CD8-positive, alpha-beta memory T cell (primary cell): ENCODE results near the gene PSMD1. TPM values are rescaled to one million over a fixed set of nuclear protein-coding genes. Genes with fewer than 3 reads are reported as not detected.

Source experiments
- CTCF ChIA-PET: fragments of 350-600 bp; sonication (Branson Sonifier 250); formaldehyde crosslinking; loops from one replicate; lab custom pipeline; 2021; ENCODE audit warnings: antibody characterized with exemption; lab: Charles Lee
- POLR2A ChIA-PET: fragments of 350-600 bp; sonication (Branson Sonifier 250); formaldehyde crosslinking; loops from one replicate; lab custom pipeline; 2021; ENCODE audit warnings: antibody characterized with exemption; lab: Charles Lee
- DNase-seq, 5 donors: peaks; one replicate each; pipeline versions ENCODE4 v3.0.0 to v3.0.0-alpha.2; 2020 to 2022; ENCODE audit warnings: mixed read lengths in 1 of 5
- H3K27ac ChIP-seq: one replicate; pipeline ENCODE4 v1.7.0; 2013; ENCODE audit warnings: low read depth, mild to moderate bottlenecking, low read length, moderate library complexity
- H3K27me3 ChIP-seq: 2 replicates; pipeline ENCODE4 v1.7.0; 2013; ENCODE audit warnings: low read length, mild to moderate bottlenecking; ENCODE audit not compliant: insufficient read depth, poor library complexity, severe bottlenecking
- H3K36me3 ChIP-seq: 2 replicates; pipeline ENCODE4 v1.7.0; 2013; ENCODE audit warnings: mild to moderate bottlenecking, low read length, moderate library complexity; ENCODE audit not compliant: insufficient read depth
- H3K4me1 ChIP-seq: 2 replicates; pipeline ENCODE4 v1.7.0; 2013; ENCODE audit warnings: mild to moderate bottlenecking, low read length, moderate library complexity; ENCODE audit not compliant: insufficient read depth
- H3K4me3 ChIP-seq: 2 replicates; pipeline ENCODE4 v1.7.0; 2013; ENCODE audit warnings: mild to moderate bottlenecking, low read length
- H3K9me3 ChIP-seq: 2 replicates; pipeline ENCODE4 v1.7.0; 2013; ENCODE audit warnings: mild to moderate bottlenecking, low read length
- H3K27ac Mint-ChIP-seq, 8 donors: one replicate each; pipeline ENCODE4 v1.8.0; 2020 to 2021; ENCODE audit warnings: mixed read lengths in 8 of 8, mild to moderate bottlenecking in 6 of 8, inconsistent platforms in 3 of 8, moderate library complexity in 3 of 8
- H3K27me3 Mint-ChIP-seq, 2 donors: one replicate each; pipeline ENCODE4 v1.8.0; 2020 to 2021; ENCODE audit warnings: mixed read lengths in 2 of 2, mild to moderate bottlenecking in 1 of 2, moderate library complexity in 1 of 2
- H3K36me3 Mint-ChIP-seq, 3 donors: one replicate each; pipeline ENCODE4 v1.8.0; 2020 to 2021; ENCODE audit warnings: mixed read lengths in 3 of 3, inconsistent platforms in 1 of 3, mild to moderate bottlenecking in 1 of 3
- H3K4me1 Mint-ChIP-seq, 3 donors: one replicate each; pipeline ENCODE4 v1.8.0; 2020 to 2021; ENCODE audit warnings: mixed read lengths in 3 of 3, inconsistent platforms in 1 of 3, mild to moderate bottlenecking in 1 of 3
- H3K4me3 Mint-ChIP-seq, 7 donors: one replicate each; pipeline ENCODE4 v1.8.0; 2020 to 2021; ENCODE audit warnings: mixed read lengths in 7 of 7, mild to moderate bottlenecking in 6 of 7, moderate library complexity in 4 of 7, inconsistent platforms in 2 of 7
- H3K9me3 Mint-ChIP-seq, 5 donors: one replicate each; pipeline ENCODE4 v1.8.0; 2020 to 2022; ENCODE audit warnings: mixed read lengths in 5 of 5, mild to moderate bottlenecking in 3 of 5, moderate library complexity in 2 of 5, inconsistent platforms in 1 of 5
- polyA plus RNA-seq: library from polyadenylated mRNA; unstranded; fragments of 300-500 nt; fragmentation: Illumina TruSeq; gene quantifications from one replicate; pipeline ENCODE4 v1.2.3, GENCODE V29; 2021
- total RNA-seq, 2 experiments: library from RNA; stranded (reverse); gene quantifications; one replicate each; pipeline ENCODE4 v1.2.3, GENCODE V29; 2021

The PSMD1 gene
- total and polyA plus RNA-seq, 3 experiments from 2014 or later = 60.6 to 176 (median 164) TPM

GRCh38 chr2:231046916-231047273, 9.8 kb upstream of the PSMD1 start:
- H3K36me3 Mint-ChIP-seq = no peaks in the 10 kb centered on the region
- no peak overlapping the region for H3K4me3 Mint-ChIP-seq
- no peaks in the 10 kb centered on the region for H3K9me3 Mint-ChIP-seq
- H3K27ac Mint-ChIP-seq = no peak overlapping the region
- no peaks in the 10 kb centered on the region for H3K9me3 ChIP-seq
- peaks cover 10 to 34% of the 10 kb centered on the region in 2 donors for H3K27me3 Mint-ChIP-seq
- no peaks in the 10 kb centered on the region for H3K4me1 Mint-ChIP-seq
- H3K27ac ChIP-seq = no peak overlapping the region
- ChIA-PET POLR2A (no interaction called here), CTCF (no interaction called here)
- no peak for DNase-seq
- H3K4me3 ChIP-seq = no peak overlapping the region
- no peaks in the 10 kb centered on the region for H3K4me1 ChIP-seq
- no peaks in the 10 kb centered on the region for H3K27me3 ChIP-seq
- H3K36me3 ChIP-seq = no peaks in the 10 kb centered on the region

- no peak for DNase-seq
- peaks cover 5 to 30% of the 10 kb centered on the region in 2 donors for H3K27me3 Mint-ChIP-seq
- H3K27ac Mint-ChIP-seq = no peak overlapping the region
- Histone ChIP-seq H3K27ac (no peak overlapping the region), H3K4me3 (no peak overlapping the region), H3K36me3 (no peaks in the 10 kb centered on the region), H3K27me3 (no peaks in the 10 kb centered on the region), H3K9me3 (no peaks in the 10 kb centered on the region), H3K4me1 (peaks cover 3% of the 10 kb centered on the region)
- CTCF ChIA-PET = no interaction called here
- H3K9me3 Mint-ChIP-seq = no peaks in the 10 kb centered on the region
- no peak overlapping the region for H3K4me3 Mint-ChIP-seq
- H3K36me3 Mint-ChIP-seq = no peaks in the 10 kb centered on the region
- peaks cover 1 to 3% (median 3%) of the 10 kb centered on the region in 3 donors for H3K4me1 Mint-ChIP-seq
- POLR2A ChIA-PET = no interaction called here
Measured at GRCh38 chr2:231047274-231047922, 9.3 kb upstream of the PSMD1 start.

- ChIA-PET CTCF (no interaction called here), POLR2A (no interaction called here)
- Mint-ChIP-seq H3K27ac (no peak overlapping the region), H3K9me3 (no peaks in the 10 kb centered on the region), H3K36me3 (peaks cover 0 to 4% (median 0%) of the 10 kb centered on the region in 3 donors), H3K4me1 (peaks cover 8 to 12% (median 11%) of the 10 kb centered on the region in 3 donors), H3K4me3 (no peak overlapping the region), H3K27me3 (peaks cover 7 to 29% of the 10 kb centered on the region in 2 donors)
- Histone ChIP-seq H3K4me3 (no peak overlapping the region), H3K36me3 (no peaks in the 10 kb centered on the region), H3K27ac (no peak overlapping the region), H3K27me3 (no peaks in the 10 kb centered on the region), H3K4me1 (peaks cover 6% of the 10 kb centered on the region), H3K9me3 (no peaks in the 10 kb centered on the region)
- no peak for DNase-seq
Measured at GRCh38 chr2:231047923-231048915, 8.4 kb upstream of the PSMD1 start.

DNA sequence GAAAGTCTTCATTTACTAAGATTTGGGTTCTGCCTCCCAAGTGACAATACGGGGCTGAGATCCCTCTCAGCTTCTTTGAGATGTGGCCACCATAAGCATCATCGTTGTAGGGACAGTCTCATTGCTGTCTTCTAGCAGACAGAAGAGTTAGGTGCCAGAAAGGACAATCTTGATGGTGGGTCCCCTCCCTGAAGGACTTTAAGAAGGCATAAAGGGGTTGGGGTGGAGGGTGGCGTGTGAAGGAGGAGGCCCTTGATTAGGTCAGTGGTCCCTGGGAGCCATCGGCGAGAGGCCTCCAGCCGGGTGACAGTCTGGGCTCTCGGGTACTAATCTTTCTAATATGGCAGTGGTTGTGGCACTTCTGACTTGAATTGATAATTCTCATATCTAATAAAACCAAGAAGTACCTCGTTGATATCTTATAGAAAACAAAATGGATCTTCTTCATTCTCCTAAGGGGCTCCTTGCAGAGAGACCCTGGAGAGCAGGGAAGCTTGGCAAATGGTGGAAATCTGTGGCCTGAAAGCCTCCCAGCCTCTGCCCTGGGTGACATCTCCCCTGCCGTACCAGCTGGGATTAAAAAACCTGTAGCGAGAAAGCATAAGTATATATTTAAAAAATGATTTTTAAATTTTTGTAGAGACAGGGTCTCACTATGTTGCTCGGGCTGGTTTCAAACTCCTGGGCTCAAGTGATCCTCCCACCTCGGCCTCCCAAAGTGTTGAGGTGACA, 7.2 kb upstream of the PSMD1 start:
- Histone ChIP-seq H3K4me1 (peaks cover 9% of the 10 kb centered on the region), H3K36me3 (no peaks in the 10 kb centered on the region), H3K27me3 (no peaks in the 10 kb centered on the region), H3K4me3 (no peak overlapping the region), H3K9me3 (no peaks in the 10 kb centered on the region), H3K27ac (no peak overlapping the region)
- CTCF ChIA-PET = no interaction called here
- no peak overlapping the region for H3K4me3 Mint-ChIP-seq
- peaks cover 17 to 20% (median 20%) of the 10 kb centered on the region in 3 donors for H3K4me1 Mint-ChIP-seq
- peaks cover 0 to 4% (median 0%) of the 10 kb centered on the region in 3 donors for H3K36me3 Mint-ChIP-seq
- peak overlapping the region in 1 of 8 donors; percentile 5 for H3K27ac Mint-ChIP-seq
- H3K9me3 Mint-ChIP-seq = no peaks in the 10 kb centered on the region
- no peak for DNase-seq
- POLR2A ChIA-PET = no interaction called here
- peaks cover 15 to 41% of the 10 kb centered on the region in 2 donors for H3K27me3 Mint-ChIP-seq

- Histone ChIP-seq H3K27ac (no peak overlapping the region), H3K4me3 (no peak overlapping the region), H3K36me3 (no peaks in the 10 kb centered on the region), H3K4me1 (peaks cover 9% of the 10 kb centered on the region), H3K9me3 (no peaks in the 10 kb centered on the region), H3K27me3 (no peaks in the 10 kb centered on the region)
- ChIA-PET POLR2A (no interaction called here), CTCF (no interaction called here)
- no peak for DNase-seq
- Mint-ChIP-seq H3K27ac (no peak overlapping the region), H3K36me3 (peaks cover 0 to 4% (median 0%) of the 10 kb centered on the region in 3 donors), H3K4me1 (peaks cover 17 to 20% (median 20%) of the 10 kb centered on the region in 3 donors), H3K9me3 (no peaks in the 10 kb centered on the region), H3K4me3 (no peak overlapping the region), H3K27me3 (peaks cover 15 to 41% of the 10 kb centered on the region in 2 donors)
Measured at GRCh38 chr2:231050018-231050901, 6.4 kb upstream of the PSMD1 start.

GRCh38 chr2:231051116-231051515, 5.6 kb upstream of the PSMD1 start:
- no peaks in the 10 kb centered on the region for H3K36me3 ChIP-seq
- no peak overlapping the region for H3K27ac Mint-ChIP-seq
- H3K4me1 ChIP-seq = peaks cover 10% of the 10 kb centered on the region
- H3K9me3 ChIP-seq = no peaks in the 10 kb centered on the region
- H3K4me3 Mint-ChIP-seq = peak overlapping the region in 2 of 7 donors; percentile 36 to 48
- H3K36me3 Mint-ChIP-seq = peaks cover 0 to 4% (median 0%) of the 10 kb centered on the region in 3 donors
- no peaks in the 10 kb centered on the region for H3K9me3 Mint-ChIP-seq
- H3K27ac ChIP-seq = no peak overlapping the region
- CTCF ChIA-PET = no interaction called here
- H3K4me1 Mint-ChIP-seq = peaks cover 17 to 24% (median 20%) of the 10 kb centered on the region in 3 donors
- peaks cover 15 to 36% of the 10 kb centered on the region in 2 donors for H3K27me3 Mint-ChIP-seq
- H3K27me3 ChIP-seq = no peaks in the 10 kb centered on the region
- H3K4me3 ChIP-seq = no peak overlapping the region
- POLR2A ChIA-PET = no interaction called here
- no peak for DNase-seq
